Measurements from ENCODE around the gene GRID2. TPM values are rescaled to one million over a fixed set of nuclear protein-coding genes. Genes with fewer than 3 reads are reported as not detected.

Gene GRID2
- total RNA-seq, 1 donor: not detected

DNA sequence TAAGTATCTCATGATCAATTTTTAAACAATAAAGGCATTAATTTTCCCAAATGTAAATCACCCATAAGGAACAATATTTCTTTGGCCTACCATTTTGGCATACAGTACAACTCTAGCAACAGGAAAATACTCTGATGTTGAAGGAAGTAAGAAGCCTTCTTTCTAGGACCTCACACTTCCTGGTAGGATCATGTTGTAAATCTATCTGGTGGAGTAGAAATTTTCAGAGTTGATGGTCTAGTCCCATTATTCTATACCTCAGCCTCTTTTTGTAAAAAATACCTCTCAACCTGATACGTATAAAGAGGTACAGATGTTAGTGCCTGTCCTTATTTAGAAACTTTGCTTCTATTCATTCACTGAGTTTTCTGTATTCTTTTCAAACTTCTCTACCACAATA, 40.2 kb upstream of the GRID2 start:
- no peak overlapping the region for H3K4me2 ChIP-seq (ENCODE audit: insufficient read depth, low read length)
- H3K36me3 ChIP-seq (ENCODE audit: insufficient read depth, low read length): no peaks in the 10 kb centered on the region
- no peaks in the 10 kb centered on the region for H3K27me3 ChIP-seq (ENCODE audit: insufficient read depth, low read length)
- no peaks in the 10 kb centered on the region for H3K9me3 ChIP-seq (ENCODE audit: low read depth, low read length)
- no peaks in the 10 kb centered on the region for H3K4me1 ChIP-seq (ENCODE audit: insufficient read depth, low read length)
- no peak for DNase-seq (ENCODE audit: insufficient read length, low spot score, missing footprints)
- H3K79me2 ChIP-seq (ENCODE audit: insufficient read depth, low read length): no peaks in the 10 kb centered on the region
- H2AFZ ChIP-seq (ENCODE audit: low read length): no peak overlapping the region
- no peaks in the 10 kb centered on the region for H4K20me1 ChIP-seq (ENCODE audit: insufficient read depth, low read length)
- H3K4me3 ChIP-seq (ENCODE audit: insufficient read depth, low read length): no peak overlapping the region
- H3K27ac ChIP-seq (ENCODE audit: low read depth, low read length): no peak overlapping the region
- TF ChIP-seq, protein P1, sequence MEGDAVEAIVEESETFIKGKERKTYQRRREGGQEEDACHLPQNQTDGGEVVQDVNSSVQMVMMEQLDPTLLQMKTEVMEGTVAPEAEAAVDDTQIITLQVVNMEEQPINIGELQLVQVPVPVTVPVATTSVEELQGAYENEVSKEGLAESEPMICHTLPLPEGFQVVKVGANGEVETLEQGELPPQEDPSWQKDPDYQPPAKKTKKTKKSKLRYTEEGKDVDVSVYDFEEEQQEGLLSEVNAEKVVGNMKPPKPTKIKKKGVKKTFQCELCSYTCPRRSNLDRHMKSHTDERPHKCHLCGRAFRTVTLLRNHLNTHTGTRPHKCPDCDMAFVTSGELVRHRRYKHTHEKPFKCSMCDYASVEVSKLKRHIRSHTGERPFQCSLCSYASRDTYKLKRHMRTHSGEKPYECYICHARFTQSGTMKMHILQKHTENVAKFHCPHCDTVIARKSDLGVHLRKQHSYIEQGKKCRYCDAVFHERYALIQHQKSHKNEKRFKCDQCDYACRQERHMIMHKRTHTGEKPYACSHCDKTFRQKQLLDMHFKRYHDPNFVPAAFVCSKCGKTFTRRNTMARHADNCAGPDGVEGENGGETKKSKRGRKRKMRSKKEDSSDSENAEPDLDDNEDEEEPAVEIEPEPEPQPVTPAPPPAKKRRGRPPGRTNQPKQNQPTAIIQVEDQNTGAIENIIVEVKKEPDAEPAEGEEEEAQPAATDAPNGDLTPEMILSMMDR (IDR thresholded peaks at IDR 0.05; ENCODE audit: extremely low read depth, low read depth, low read length): no peak

DNA sequence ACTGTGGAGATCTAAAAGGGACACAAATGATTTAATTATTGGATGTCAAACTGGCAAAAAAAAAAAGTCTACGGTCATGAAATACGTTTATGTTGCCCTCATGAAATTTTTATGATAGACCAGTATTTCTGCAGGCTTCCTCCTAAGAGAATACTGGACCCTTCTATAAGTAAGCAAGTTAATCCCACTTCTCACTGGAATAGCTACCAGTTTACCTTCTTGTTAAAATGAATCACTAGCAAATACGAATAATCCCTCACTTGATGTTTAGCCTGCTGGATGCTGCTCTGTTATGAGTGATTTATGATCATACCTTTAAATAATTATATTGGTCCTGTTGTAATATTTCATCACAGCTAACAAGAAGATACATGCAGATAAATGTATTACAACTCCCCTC, 39.6 kb upstream of the GRID2 start:
- no peak for DNase-seq (ENCODE audit: insufficient read length, low spot score, missing footprints)
- TF ChIP-seq, protein P1 (IDR thresholded peaks at IDR 0.05; ENCODE audit: extremely low read depth, low read depth, low read length): no peak
- H3K4me2 ChIP-seq (ENCODE audit: insufficient read depth, low read length): no peak overlapping the region
- H3K79me2 ChIP-seq (ENCODE audit: insufficient read depth, low read length): no peaks in the 10 kb centered on the region
- H3K27me3 ChIP-seq (ENCODE audit: insufficient read depth, low read length): no peaks in the 10 kb centered on the region
- H3K27ac ChIP-seq (ENCODE audit: low read depth, low read length): no peak overlapping the region
- H3K9me3 ChIP-seq (ENCODE audit: low read depth, low read length): no peaks in the 10 kb centered on the region
- H2AFZ ChIP-seq (ENCODE audit: low read length): no peak overlapping the region
- H3K36me3 ChIP-seq (ENCODE audit: insufficient read depth, low read length): no peaks in the 10 kb centered on the region
- no peaks in the 10 kb centered on the region for H3K4me1 ChIP-seq (ENCODE audit: insufficient read depth, low read length)
- no peak overlapping the region for H3K4me3 ChIP-seq (ENCODE audit: insufficient read depth, low read length)
- H4K20me1 ChIP-seq (ENCODE audit: insufficient read depth, low read length): no peaks in the 10 kb centered on the region

DNA sequence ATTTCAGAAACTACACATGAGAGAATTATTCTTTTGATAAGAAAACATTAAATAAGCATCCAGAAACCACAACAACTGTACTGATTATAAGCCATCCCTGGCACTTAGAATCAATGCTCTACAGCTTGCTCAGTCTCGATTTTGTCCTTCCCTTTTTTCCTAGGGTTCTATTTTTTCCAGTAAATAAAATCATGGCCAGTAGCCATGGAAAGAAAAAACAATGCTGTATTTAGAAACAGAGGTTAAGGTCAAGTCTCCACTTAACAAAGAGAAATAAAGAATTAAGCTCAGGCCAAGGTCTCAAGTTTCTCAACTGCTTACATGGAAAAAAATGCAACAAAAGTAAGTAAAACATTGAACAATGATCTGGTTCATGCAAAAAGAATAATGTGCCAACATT, 38.7 kb upstream of the GRID2 start:
- Histone ChIP-seq H3K79me2 (ENCODE audit: insufficient read depth, low read length) (no peaks in the 10 kb centered on the region), H3K36me3 (ENCODE audit: insufficient read depth, low read length) (no peaks in the 10 kb centered on the region), H2AFZ (ENCODE audit: low read length) (no peak overlapping the region), H3K27me3 (ENCODE audit: insufficient read depth, low read length) (no peaks in the 10 kb centered on the region), H3K4me1 (ENCODE audit: insufficient read depth, low read length) (no peaks in the 10 kb centered on the region), H3K4me2 (ENCODE audit: insufficient read depth, low read length) (no peak overlapping the region), H3K4me3 (ENCODE audit: insufficient read depth, low read length) (no peak overlapping the region), H4K20me1 (ENCODE audit: insufficient read depth, low read length) (no peaks in the 10 kb centered on the region), H3K9me3 (ENCODE audit: low read depth, low read length) (no peaks in the 10 kb centered on the region), H3K27ac (ENCODE audit: low read depth, low read length) (no peak overlapping the region)
- TF ChIP-seq, protein P1 (IDR thresholded peaks at IDR 0.05; ENCODE audit: extremely low read depth, low read depth, low read length): no peak
- DNase-seq (ENCODE audit: insufficient read length, low spot score, missing footprints): no peak

DNA sequence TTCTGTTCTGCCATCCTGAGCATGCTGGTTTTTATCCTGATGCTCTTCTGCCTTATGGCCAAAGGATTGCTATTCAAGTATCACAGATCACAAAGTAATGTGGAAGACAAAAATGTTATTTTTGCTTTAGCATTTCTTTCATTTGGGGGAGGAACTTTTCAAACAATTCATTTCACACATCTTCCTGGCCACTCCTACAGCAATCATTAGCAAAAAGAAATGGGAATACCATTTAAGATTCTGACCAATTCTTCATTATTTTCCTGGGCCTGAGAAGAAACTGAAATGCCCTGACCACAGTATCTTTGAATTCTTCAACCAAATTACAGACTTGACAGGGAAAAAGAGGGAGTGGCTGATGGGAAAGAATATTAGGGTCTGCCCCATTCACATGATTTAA, 38.0 kb upstream of the GRID2 start:
- H3K4me3 ChIP-seq (ENCODE audit: insufficient read depth, low read length): no peak overlapping the region
- TF ChIP-seq, protein P1 (IDR thresholded peaks at IDR 0.05; ENCODE audit: extremely low read depth, low read depth, low read length): no peak
- DNase-seq (ENCODE audit: insufficient read length, low spot score, missing footprints): no peak
- H3K27ac ChIP-seq (ENCODE audit: low read depth, low read length): no peak overlapping the region
- no peaks in the 10 kb centered on the region for H3K36me3 ChIP-seq (ENCODE audit: insufficient read depth, low read length)
- no peak overlapping the region for H2AFZ ChIP-seq (ENCODE audit: low read length)
- no peak overlapping the region for H3K4me2 ChIP-seq (ENCODE audit: insufficient read depth, low read length)
- H3K79me2 ChIP-seq (ENCODE audit: insufficient read depth, low read length): no peaks in the 10 kb centered on the region
- no peaks in the 10 kb centered on the region for H4K20me1 ChIP-seq (ENCODE audit: insufficient read depth, low read length)
- H3K4me1 ChIP-seq (ENCODE audit: insufficient read depth, low read length): no peaks in the 10 kb centered on the region
- no peaks in the 10 kb centered on the region for H3K9me3 ChIP-seq (ENCODE audit: low read depth, low read length)
- no peaks in the 10 kb centered on the region for H3K27me3 ChIP-seq (ENCODE audit: insufficient read depth, low read length)
